NCI-H1694 (cell line): ENCODE data around the gene TRMU.

Experiments
- DNase-seq: peaks from one replicate; lab custom pipeline; 2025; lab: John Stamatoyannopoulos, UW

TRMU gene

DNA sequence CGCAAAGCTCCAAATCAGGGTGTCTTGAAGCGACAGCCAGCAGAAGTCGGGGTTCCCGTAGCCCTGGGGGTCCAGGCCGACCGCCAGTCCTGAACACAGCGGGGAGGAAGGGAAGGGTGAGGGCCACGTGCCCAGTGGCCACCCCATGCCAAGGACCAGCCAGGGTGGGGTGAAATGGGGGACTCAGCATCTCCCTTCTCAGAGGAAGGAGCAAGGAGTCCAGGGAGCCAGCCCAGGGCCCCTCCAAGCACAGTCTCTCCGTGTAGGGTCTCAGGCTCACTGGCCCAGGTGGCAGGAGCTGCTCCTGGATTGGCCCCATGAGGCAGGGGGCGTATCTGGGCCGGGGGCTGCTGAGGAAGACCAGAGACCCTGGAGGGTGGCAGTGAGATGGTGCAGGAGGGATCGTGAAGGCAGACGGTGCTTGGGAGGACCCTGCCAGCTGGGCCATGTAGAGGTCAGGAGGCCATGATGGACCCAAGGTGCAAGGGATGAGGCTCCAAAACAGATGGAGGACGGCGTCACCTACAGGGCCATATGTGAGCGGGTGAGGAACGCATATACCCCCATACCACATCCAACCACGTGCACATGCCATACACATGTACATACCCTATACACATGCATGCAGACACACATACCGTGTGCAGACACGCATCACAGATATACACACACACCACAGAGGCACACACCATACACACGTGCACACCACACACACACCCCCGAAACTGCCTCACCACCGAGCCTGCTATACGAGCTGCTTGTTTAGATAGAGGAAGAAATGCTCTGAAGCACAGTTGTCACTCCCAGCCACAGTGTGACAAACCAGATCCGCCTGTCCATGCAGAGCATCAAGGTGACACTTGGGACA, 34.4 kb downstream of the TRMU start:
- no peak for DNase-seq

DNA sequence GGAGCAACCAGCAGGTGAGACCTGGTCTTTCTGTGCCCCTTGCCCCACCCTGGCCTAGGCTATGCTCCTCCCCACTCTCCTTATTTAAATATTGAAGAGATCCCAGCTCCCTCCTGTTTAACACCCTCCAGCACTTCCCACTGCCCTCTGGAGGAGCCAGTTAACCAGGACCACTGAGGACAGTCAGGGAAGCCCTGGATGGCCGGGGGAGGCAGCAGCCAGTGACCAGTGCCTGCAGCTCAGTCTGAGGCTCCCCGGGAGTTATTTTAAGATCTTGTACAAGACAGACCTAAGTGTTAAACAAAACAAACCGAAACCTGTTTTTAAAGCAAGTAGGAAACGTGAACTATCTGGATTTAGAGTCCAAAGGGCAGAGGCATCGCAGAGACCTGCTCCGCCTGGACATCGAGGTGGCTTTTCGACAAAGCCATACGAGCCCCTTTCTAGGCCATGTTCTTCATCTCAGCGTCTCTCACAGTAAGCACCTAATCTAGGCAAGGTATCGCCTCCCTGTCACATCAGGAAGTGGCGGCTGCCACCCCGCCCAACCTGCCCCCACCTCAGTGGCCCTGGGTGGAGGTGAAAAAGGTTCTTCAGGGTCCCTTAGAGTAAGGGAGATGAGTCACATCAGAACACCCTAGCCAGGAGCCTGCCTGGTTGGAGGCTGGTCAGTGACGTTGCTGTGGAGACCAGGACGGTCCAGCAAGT, 35.2 kb downstream of the TRMU start:
- DNase-seq: no peak

DNA sequence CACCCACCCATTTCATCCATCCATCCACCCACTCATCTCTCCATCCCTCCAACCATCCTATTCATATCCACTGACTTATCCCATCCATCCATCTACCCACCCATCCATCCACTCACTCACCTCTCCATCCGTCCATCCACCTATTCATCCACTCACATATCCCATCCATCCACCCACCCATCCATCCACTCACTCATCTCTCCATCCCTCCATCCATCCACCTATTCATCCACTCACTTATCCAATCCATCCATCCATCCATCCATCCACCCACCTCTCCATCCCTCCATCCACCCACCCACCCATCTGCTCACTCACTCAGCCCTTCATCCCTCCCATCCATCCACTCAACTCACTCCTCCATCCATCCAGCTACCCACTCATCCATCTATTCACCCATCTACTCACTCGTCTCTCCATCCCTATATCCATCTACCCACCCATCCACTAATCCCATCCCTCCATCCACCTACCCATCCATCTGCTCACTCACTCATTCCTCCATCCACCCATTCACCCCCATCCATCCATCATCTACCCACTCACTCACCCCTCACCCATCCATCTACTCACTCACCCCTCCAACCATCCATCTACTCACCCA, 36.2 kb downstream of the TRMU start:
- no peak for DNase-seq

DNA sequence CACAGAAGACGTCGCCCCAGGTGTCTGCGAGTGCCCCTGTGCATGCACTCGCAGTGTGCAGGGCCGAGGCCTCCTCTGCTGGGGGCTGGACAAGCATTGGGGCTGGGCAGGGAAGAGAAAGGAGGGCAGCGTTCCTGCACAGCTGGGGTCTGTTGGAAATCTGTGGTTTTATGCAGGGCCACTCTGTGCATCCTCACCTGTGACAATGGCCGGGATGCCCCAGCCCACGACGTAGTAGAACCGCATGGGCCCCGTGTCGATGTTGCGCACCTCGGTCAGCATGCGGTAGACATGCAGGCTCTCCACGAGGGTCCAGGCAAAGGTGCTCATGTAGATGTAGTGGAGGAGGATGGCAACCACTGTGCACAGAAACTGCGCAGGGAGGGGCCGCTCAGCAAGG, 37.2 kb downstream of the TRMU start:
- DNase-seq: no peak

DNA sequence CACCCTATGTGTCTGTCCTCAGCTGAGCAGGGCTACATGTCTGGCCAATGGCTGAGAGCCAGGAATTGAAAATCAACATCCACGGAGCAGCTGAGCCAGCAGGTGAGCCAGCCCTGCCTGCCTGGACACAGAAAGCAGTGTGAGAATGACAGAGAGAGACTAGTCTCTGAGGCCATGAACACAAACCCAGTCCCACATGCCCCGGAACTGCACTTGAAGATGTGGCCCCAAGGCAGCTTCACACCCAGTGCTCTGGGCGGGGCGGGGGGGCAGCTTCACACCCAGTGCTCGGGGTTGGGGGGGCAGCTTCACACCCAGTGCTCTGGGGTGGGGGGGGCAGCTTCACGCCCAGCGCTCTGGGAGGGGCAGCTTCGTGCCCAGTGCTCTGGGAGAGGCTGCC, 37.6 kb downstream of the TRMU start:
- DNase-seq: no peak

DNA sequence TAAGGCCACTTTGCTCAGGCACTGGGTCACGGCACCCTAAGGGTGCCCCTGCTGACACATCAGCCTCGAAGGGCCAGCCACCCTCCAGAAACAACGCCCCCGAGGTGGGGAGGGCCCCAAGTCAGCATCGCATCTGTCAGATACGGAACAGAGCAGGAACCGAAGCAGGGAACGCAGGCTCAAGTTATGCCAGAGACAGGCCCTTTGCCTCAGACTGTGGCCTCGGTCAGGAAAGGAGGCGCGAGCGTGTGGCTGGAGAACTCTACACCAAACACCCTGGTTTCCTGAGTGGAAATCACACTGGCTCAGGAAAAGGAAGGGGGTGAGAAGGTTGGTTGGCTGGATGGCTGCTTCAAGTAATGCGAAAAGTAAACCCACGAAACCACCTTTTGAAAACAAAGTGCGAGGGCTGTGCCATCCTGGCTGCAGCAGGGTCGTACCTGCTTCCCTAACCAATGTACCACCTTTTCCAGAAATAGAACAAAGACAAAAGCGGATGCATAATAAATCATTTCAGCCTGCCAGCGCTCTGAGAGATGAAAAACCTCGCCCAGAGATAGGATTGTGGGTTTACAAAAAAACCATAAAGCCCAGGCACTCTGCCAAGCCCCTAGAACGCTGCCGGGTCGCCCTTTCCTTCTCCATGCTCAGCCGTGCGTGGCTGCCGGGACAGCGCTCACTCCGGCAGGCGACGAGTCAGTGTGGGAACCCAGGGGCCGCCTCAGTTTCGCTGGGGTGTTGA, 38.6 kb downstream of the TRMU start:
- no peak for DNase-seq

DNA sequence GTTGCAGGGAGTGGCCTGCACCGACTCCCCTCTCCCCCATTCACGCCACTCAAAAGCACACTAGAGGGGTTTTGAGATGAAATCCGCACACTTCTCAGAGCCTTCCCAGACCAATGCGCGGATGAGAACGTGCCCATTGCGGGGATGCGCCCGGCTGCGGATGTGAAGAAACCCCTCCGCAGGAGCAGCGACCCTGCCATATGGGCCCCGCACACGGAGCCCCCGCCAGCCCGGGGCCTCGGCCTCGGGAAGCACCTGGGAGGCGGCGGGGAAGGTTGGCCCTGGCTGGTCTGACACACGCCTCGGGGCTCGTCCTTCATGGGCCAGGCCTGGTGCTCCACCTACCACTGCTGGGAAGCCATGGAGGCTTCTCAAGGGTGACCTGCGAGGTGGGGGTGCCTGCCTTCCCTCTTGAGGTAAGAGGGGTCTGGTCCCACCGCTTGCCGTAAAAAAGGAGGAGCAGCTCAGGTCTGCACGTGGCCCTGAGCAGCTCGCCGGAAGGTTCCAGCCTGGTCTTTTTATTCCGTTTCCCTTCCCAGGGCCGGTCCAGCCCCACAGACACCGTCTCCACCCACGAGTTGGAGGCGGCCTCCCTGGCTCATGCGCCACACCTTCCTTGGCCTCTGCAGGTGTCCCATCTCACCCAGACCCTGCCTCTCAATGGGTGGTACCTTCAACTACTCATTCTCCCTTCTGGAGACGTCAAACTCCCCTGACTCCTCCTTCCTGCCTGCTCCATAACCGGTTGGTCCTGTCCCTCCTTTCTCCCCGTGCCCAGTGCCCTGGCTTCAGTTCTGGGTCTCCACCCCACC, 39.4 kb downstream of the TRMU start:
- DNase-seq: no peak

DNA sequence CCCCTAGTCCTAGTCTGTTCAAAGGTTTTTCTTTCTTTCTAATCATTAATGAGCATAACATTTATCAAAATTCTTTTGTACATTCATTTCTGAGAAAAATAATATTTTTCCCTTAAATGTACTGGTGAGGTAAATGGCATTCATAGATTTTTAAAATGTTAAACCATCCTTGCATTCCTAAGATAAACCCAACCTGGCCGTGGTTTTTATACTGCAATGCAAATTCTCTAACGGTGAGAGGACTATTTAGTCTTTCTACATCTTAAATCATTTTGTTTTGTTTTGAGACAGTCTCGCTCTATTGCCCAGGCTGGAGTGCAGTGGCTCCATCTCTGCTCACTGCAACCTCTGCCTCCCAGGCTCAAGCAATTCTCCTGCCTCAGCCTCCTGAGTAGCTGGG, 40.6 kb downstream of the TRMU start:
- DNase-seq: no peak

DNA sequence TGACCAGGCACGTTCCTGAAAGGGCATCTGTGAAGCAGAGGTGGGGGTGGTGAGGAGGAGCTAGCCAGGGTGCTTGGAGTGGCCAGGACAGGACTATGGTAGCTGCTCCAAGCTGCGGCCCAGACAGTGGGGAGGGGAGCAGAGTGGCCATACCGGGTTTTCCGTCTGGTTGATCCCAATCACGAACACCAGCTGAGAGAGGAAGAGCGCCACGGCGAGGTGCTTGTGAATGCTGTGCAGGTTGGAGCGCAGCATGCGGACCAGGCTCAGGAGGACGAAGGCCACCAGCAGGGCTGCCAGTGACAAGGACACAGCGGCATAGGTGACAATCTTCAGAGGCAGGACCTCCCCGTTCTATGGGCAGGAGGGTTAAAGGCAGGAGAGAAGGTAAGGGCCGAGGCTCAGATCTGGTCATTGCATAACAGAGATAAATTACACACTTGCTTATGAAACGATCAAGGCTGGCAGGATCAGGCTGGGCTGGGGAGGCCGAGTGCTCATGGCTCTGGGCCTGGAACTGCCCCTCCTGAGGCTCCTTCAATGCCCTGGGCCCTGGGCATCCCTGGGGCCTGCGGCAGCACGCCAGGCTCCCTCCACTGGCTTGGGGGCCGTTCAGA, 41.5 kb downstream of the TRMU start:
- DNase-seq: no peak

DNA sequence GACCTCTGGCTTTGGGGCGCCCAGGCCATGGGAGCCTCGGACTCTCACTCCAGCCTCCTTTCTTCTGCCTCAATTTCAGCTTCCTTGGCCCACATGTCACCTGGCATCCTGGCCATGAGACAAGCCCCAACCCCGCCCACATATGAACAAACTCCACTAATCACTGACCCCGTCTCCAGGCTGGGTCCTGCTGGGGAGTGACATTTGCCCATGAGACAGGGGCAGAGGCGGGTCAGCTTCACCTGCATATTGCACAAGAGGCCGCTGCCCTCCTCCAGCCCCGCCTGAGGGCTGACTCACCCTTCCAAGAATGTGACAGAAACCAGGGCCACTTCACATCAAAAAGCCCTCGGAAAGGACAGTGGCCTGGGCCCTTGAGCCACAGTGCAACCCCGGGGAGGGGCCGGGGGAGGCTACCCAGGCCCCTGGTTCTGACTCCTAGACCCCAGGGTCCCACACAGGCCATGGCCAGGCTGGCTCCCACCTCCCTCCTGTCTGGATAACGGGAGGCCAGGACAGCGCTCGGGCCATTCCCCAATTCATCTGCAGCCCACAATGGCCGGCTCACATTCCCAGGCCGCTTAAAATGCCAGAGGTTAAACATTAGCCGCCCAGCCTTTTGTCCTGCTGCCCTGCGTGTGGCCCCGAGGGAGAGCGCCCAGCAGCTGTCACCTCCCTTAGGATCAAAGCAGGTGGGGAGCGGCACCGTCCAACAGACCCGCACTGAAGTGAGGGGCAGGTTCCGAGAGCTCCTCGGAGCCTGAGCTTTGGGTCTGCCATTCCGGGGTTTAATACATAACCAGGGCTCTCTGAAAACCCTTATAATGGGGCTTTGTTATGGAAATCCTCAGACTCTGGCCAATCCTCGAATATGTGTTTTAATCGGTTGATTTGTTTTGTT, 42.3 kb downstream of the TRMU start:
- no peak for DNase-seq

DNA sequence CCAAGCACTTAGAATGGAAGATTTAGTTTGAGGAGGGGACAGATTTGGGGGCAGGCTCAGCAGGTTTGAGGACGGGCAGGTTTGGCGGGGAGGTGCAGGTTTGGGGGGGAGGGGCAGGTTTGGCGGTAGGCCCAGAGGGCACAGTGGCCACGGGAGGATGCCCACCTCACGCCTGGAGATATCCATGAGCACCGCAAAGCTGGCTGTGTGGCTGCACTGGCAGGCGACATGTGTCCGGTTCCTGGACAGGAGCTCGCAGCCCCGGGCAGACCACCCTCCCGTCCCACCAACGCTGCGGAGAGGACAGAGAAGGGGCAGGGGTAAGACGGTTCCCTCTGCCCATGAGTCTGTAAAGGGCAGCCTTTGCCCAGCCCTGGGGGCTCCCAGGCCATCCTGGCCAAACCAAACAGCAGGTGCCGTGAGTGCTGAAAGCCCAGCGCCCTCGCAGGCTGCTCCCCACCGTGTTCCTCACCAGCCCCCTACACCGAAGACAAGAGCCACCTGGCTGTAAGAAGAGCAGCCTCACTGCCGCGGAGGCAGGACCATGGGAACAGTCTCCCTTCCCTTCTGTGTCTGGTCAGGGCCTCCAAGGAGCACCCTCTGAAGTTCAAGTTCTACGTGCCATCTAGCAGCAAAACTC, 43.0 kb downstream of the TRMU start:
- DNase-seq: no peak

DNA sequence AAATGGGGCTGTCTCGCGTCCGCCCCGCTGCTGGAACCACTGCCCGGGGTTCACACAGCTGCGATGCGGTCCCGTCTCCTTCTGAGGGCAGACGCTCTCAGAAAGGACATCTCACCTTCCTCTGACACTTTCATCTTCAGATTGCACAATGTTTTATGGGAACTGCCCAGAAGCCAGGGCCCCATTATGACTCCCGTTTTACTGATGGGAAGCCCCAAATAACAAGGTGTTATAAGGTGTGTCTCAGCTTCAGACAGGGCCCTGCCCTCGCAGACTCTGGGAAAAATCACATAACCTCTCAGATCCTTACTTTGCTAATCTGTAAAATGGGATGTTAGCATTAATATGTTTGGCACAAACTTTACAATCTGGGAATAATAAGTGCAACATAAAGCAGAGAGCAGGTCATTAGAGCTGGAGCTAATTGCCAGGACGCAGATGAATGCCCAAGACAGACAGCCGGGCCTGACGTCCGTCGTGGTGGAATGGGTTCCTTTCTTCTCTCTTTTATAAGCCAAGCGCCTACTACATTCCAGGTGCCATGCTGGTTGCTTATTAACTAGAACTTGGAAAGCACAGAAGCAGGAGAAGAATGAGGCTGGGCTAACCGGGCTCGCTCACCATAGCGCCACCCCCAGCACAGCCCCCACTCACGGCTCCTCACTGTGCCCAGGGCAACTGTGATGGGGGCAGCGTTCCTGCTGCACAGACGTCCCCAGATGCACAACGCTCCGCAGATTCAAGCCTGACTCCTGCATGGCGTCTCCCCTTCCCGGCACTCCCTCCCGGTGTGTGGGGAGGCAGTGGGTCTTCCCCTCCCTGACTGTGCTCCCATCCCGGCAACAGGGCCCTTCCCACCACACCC, 43.8 kb downstream of the TRMU start:
- DNase-seq: no peak

DNA sequence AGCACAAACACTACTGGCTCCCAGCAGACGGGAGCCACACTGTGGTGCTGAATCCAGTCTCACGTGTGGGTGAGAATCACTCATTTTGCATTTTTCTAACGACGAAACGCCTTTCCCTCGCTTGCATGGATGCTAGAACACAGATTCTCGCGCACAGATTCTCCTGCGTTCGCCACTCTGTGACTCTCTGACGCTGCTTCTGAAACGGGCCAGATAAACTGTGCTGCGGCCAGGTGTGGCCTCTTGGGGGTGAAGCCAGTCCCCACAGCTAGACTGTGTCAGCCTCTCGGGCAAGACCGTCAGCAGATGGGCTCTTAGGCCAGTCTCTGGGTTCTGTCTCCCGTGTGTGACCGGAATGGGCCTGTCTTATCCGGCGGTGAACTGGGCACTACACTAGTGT, 44.6 kb downstream of the TRMU start:
- no peak for DNase-seq

DNA sequence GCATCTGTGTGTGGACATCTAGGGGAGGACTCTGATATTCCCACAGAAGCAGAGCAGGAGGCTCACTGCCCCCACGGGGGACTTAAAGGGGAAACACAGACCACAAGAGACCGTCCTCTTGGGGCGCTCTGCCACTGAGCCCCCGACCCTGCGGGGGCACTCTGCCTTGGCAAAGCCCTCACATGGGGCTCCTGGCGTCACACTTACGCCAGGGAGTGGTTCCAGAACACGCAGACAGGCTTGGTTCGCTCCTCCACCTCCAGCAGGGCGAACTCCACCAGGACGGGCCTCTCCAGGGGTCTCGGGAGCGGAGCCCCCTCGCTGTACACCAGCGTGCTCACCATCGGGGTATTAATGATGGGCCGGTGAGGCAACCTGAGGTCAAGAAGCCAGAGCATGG, 45.1 kb downstream of the TRMU start:
- DNase-seq: no peak

DNA sequence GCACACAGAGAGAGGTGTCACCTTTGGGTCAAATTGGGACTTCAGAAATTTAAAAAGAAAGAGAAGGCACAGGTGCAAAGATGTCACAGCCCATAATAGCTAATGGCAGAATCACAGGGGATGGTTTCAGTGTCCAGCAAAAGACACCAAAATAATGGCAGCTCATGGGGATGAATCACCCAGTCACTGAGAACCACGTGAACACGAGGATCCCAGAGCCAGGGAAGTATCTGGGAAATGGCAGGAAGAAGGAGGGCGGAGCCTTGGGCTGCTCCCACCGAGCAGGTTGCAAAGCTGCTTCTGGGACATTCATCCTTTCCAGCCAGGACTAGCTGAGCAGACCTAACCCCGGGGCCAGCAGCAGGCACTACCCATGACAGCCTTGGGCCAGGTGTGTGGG, 45.6 kb downstream of the TRMU start:
- no peak for DNase-seq

DNA sequence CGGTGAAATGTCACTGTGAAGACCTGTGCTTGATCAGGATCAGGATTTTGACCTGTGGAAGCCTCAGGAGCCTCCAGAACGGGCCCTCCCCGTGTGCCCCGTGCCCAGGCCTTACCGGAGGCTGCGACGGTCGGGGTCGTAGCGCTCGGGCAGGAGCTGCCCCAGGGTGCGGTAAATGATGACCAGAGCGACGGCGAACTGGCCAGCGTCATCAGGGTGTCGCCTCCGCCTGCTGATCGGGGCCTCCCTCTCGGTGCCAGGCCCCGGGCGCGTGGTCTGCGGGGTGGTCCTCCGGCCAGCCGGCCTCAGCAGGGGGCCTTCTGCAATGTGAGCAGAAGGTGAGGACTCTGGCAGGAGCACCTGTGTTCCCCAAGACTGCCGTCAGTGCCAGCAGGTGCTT, 46.2 kb downstream of the TRMU start:
- no peak for DNase-seq

DNA sequence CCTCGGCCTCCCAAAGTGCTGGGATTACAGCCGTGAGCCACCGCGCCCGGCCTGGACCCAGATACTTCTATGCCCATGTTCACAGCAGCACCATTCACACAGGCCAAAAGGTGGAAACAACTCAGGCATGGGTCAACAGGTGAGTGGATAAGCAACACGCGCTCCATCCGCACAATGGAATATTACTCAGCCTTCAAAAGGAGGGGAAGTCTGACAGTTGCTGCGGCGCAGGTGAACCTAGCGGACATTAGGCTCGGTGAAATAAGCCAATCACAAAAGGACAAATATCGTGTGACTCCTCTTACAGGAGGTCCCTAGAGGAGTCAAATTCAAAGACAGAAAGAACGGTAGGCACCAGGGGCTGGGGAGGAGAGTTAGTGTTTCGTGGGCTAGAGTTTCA, 47.0 kb downstream of the TRMU start:
- no peak for DNase-seq

DNA sequence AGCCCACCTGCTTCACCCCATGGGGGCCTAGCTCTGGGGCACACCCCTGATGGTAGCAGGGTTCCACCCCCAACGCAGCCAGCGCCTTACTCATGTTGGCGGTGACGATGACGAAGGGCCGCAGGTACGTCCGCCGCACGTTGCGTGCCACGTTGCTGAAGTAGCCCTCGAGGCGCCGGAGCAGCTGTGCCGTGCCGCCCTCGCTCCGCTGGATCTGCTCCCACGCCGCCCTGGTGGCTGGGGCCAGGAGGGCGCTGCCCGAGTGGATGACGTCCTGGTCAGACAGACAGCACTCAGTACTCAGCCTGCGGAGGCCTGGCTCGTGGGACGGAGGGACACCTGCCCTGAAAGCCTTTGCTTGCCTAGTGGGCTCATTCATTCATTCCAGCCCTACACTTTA, 50.8 kb downstream of the TRMU start:
- no peak for DNase-seq

DNA sequence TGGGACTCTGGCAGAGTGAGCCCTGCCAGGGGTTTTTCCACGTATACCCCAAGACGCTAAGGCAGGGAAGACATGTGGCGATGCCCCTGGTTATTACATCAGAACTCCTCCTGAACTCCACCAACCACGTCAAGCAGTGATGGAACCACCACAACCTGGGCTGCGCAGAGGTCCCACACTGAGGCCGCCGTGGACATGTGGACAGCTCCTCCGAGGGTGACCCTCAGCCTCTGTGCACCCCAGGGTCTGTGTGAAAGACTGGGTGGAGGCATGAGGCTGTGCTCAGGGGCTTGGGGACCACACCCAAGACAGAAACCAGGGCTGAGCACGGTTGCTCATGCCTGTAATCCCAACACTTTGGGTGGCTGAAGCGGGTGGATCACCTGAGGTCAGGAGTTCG, 52.2 kb downstream of the TRMU start:
- no peak for DNase-seq
